Activated naive CD4-positive, alpha-beta T cell treated with anti-CD3 and anti-CD28 coated beads, Interleukin-2, amount 50 U/mL, for 72 hours (primary cell): ENCODE results near the gene CLSTN1. TPM values are rescaled to one million over a fixed set of nuclear protein-coding genes. Genes with fewer than 3 reads are reported as not detected.
A peak's percentile ranks its signal among the peaks of the same experiment; 100 is the strongest.
"Not testable (repeated sequence)": the region's sequence is repeated elsewhere in the genome, so short reads cannot be mapped to it uniquely, and the experiment has no call there.

Experiments used
- ATAC-seq, 2 donors: fragments of 150-1000 bp; cut with Tn5 transposase; 2 replicates each; pipeline ENCODE4 v1.10.0; 2021; ENCODE audit warnings: mild to moderate bottlenecking in 2 of 2, moderate library complexity in 2 of 2
- DNase-seq, 2 donors: peaks; one replicate each; pipeline ENCODE4 v3.0.0; 2021 to 2022; ENCODE audit warnings: low spot score in 2 of 2
- H3K27ac Mint-ChIP-seq, 2 donors: one replicate each; pipeline ENCODE4 v1.8.0; 2022; ENCODE audit warnings: mild to moderate bottlenecking in 2 of 2, mixed read lengths in 2 of 2
- H3K36me3 Mint-ChIP-seq, 2 donors: one replicate each; pipeline ENCODE4 v1.8.0; 2022; ENCODE audit warnings: mixed read lengths in 2 of 2
- H3K9me3 Mint-ChIP-seq, 2 donors: one replicate each; pipeline ENCODE4 v1.8.0; 2022; ENCODE audit warnings: mixed read lengths in 2 of 2
- total RNA-seq, 2 donors: library from RNA; stranded (reverse); gene quantifications; one replicate each; pipeline ENCODE4 v1.2.3, GENCODE V29; 2022

The CLSTN1 gene
- total RNA-seq, 2 donors from 2014 or later = 15.6 to 43.3 TPM

DNA sequence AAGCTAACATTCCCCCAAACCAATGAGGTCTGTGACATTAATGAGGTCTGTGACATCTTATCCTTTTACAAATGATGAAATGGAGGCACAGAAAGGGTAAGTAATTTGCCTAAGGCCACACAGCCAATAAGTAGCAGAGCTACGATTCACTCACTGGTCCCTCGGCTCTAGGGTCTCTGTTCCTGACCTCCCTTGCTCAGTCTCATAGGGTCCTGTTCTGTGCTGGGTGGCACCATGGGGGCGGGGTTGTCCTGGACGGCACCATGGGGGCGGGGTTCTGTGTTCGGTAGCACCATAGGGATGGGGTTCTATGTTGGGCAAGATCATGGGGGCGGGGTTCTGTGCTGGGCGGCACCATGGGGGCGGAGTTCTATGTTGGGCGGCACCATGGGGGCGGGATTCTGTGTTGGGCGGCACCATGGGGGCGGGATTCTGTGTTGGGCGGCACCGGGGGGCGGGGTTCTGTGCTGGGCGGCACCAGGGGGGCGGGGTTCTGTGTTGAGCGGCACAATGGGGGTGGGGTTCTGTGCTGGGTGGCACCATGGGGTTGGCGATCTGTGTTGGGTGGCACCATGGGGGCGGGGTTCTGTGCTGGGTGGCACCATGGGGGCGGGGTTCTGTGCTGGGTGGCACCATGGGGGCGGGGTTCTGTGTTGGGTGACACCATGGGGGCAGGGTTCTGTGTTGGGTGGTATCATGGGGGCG, 55.6 kb downstream of the CLSTN1 start:
- H3K36me3 Mint-ChIP-seq = peaks cover 0 to under 1% of the 10 kb centered on the region in 2 donors
- peak; percentile 16 to 20 for ATAC-seq
- no peak overlapping the region for H3K27ac Mint-ChIP-seq
- H3K9me3 Mint-ChIP-seq = no peaks in the 10 kb centered on the region
- DNase-seq = no peak

DNA sequence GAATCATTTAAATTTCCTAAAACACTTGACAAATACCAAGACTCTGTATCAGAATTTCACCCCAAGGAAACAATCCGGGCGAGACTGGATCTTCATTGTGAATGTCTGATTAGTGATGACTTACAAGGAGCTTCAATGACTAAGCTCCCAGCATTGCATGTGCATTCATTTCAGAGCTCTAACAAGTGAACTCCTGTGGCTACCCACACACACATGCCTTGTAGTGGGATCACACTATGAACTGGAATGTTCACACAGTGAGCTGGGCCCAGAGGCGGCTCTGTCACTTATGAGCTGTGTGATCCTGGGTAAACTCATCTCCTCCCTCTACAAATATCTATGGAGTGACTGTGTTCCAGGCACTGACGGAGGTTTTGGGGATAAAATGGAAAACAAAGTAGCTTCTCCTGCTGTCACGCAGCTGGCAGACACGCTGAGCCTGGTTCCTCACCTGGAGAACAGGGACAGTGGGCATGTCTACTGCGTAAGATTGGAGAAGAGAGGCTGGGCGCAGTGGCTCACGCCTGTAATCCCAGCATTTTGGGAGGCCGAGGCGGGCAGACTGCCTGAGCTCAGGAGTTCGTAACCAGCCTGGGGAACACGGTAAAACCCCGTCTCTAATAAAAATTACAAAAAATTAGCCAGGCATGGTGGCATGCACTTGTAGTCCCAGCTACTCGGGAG, 56.9 kb downstream of the CLSTN1 start:
- ATAC-seq (peak in 1 of 2 donors; percentile 26), DNase-seq (no peak)
- Mint-ChIP-seq H3K9me3 (no peaks in the 10 kb centered on the region), H3K36me3 (no peaks in the 10 kb centered on the region), H3K27ac (no peak overlapping the region)

DNA sequence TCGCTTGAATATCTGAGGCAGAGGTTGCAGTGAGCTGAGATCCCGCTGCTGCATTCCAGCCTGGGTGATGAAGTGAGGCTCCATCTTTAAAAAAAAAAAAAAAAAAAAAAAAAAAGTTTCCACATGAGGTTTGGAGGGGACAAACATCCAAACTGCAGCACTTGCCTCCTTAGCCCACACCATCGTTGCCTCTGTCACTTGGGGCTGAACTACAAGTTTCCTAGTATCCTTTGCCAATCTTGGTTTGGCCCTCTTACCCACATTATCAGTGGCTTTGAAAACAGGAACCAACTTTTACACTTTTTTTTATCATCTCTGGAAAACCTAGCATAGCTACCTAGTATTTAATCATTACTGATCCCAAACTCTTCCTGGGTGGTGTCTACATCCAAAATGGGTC, 59.2 kb downstream of the CLSTN1 start:
- Mint-ChIP-seq H3K9me3 (no peaks in the 10 kb centered on the region), H3K27ac (peak overlapping the region in 1 of 2 donors; percentile 5), H3K36me3 (no peaks in the 10 kb centered on the region)
- DNase-seq (no peak), ATAC-seq (no peak)

DNA sequence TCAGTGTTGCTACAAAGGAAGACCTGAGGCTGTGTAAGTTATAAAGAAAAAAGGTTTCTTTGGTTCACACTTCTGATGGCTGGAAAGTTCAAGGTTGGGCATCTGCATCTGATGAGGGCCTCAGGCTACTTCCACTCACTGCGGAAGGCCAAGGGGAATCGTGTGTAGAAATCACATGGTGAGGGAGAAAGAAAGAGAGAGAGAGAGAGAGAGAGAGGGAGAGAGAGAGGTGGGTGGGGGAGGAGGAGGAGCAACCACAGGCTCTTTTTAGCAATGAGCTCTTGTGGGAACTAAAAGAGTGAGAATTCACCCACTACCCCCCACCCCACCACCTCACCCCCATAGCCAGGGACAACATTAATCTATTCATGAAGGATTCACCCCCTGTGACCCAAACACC, 59.9 kb downstream of the CLSTN1 start:
- Mint-ChIP-seq H3K27ac (no peak overlapping the region), H3K36me3 (no peaks in the 10 kb centered on the region), H3K9me3 (no peaks in the 10 kb centered on the region)
- DNase-seq (no peak), ATAC-seq (no peak)

DNA sequence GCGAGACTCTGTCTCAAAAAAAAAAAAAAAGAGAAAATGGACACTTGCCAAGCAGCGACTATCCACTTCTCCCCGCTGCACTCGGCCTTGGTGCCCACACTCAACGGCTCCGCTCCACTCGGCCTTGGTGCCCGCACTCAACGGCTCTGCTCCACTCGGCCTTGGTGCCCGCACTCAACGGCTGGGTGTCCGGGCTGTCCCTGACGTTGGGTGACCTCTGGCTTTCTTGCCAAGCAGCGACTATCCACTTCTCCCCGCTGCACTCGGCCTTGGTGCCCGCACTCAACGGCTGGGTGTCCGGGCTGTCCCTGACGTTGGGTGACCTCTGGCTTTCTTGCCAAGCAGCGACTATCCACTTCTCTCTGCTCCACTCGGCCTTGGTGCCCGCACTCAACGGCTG, 61.3 kb downstream of the CLSTN1 start:
- not testable (repeated sequence) for H3K27ac Mint-ChIP-seq, ATAC-seq, H3K36me3 Mint-ChIP-seq, DNase-seq, H3K9me3 Mint-ChIP-seq

DNA sequence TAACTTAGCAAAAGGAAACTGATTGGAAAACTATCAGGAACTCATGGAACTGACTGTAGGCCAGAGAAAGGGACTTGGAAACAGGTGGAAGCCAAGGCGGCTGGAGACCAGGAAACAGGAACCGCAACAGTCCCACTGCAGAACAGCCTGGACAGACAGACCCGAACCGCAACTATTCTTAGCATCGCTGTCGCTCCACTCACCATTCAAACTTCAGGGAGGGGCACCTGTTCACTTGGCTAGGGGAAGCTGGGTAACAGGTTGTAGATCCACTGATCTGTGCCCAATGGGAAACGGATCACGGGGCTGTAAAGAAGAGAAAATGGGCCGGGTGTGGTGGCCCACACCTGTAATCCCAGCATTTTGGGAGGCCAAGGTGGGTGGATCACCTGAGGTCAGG, 61.9 kb downstream of the CLSTN1 start:
- Mint-ChIP-seq H3K9me3 (no peaks in the 10 kb centered on the region), H3K27ac (no peak overlapping the region), H3K36me3 (no peaks in the 10 kb centered on the region)
- ATAC-seq (no peak), DNase-seq (no peak)

DNA sequence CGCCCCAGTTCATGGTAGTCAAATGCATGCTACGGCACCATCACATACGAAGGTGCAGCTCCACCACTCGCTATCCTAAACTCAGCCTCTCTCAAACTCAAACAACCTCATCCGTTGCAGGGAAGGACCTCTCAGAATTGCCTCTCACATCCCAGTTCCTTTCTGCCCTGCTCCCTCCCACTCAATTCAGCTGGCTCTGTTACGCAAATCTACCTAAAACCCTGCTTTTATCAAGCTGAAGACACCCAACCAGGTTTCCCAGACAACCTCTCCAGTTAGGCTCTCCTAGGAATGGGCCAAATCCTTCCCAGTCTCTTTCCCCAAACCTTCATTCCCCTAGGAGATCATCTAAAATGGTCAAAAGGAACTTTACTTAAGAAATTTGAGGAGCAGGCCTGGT, 62.9 kb downstream of the CLSTN1 start:
- Mint-ChIP-seq H3K36me3 (no peaks in the 10 kb centered on the region), H3K9me3 (no peaks in the 10 kb centered on the region), H3K27ac (no peak overlapping the region)
- DNase-seq (no peak), ATAC-seq (no peak)

DNA sequence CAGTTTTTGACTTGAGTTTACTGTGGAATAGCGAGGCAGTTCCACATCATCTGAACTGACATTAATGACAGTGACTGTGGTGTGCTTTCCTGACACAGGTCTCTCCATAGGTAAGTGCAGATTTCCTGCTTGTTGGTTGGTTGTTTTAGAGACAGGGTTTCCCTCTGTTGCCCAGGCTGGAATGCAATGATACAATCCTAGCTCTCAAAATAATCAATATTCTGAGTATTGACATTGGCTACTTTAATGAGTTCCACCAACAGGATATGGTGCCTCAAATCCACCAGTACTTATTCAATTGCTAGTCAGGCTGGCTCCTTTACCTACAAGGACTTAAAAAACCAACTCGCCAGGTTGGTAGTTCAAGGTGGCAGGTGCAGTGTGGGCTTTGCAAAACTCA, 63.8 kb downstream of the CLSTN1 start:
- H3K9me3 Mint-ChIP-seq = no peaks in the 10 kb centered on the region
- ATAC-seq = no peak
- no peak overlapping the region for H3K27ac Mint-ChIP-seq
- no peaks in the 10 kb centered on the region for H3K36me3 Mint-ChIP-seq
- no peak for DNase-seq

DNA sequence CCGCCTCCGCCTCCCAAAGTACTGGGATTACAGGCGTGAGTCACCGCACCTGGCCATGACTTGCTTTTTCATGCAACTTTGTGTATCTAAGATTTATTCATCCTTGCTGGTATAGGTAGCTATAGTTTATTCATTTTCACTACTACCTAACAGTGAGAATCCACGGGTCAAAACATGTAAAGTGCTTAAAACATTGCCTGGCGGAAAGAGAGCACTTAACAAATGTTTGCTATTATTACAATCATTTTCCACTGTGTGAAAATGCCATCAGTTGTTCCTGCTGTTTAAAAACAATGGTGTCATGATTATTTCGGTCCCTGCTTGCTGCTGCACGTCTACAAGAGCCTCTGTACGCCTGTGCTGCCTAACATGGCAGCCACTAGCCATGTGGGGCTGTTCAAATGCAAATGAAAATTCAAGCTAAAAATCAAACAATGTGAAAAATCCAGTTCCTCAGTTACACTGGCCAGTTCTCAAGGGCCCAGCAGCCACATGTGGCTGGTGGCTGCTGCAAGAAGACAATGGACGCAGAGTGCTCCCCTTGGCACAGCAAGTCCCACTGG, 65.1 kb downstream of the CLSTN1 start:
- H3K27ac Mint-ChIP-seq = peak overlapping the region in 1 of 2 donors; percentile 32
- no peaks in the 10 kb centered on the region for H3K36me3 Mint-ChIP-seq
- DNase-seq (no peak), ATAC-seq (no peak)
- no peaks in the 10 kb centered on the region for H3K9me3 Mint-ChIP-seq

DNA sequence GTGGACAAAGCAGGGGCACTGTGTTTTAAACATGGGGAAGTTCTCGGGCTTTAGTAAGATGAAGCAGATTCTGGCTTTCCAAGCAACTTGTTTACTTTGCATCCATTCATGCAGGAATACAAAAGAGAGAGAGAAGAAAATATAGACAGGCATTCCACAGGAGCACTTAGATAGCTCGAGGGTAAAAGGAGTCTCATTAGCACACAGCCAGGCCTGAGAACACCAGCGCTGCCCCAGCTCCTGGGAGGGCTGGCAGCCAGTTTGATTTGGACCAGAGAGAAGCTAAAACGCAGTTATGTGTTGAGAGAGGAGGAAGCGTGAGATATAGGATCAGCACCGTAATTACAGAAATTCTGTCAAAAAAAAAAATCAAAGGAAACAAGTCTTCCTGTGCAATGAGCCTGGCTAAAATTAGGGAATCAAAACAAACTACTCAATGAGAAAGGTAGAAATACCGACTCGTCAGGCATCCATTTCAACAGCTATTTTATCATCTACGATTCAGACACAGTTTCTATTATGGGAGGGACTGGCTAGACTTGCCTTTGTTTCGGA, 68.2 kb downstream of the CLSTN1 start:
- DNase-seq = no peak
- H3K36me3 Mint-ChIP-seq = peaks cover 0 to 5% of the 10 kb centered on the region in 2 donors
- ATAC-seq = no peak
- peak overlapping the region in 1 of 2 donors; percentile 72 for H3K27ac Mint-ChIP-seq
- H3K9me3 Mint-ChIP-seq = no peaks in the 10 kb centered on the region

DNA sequence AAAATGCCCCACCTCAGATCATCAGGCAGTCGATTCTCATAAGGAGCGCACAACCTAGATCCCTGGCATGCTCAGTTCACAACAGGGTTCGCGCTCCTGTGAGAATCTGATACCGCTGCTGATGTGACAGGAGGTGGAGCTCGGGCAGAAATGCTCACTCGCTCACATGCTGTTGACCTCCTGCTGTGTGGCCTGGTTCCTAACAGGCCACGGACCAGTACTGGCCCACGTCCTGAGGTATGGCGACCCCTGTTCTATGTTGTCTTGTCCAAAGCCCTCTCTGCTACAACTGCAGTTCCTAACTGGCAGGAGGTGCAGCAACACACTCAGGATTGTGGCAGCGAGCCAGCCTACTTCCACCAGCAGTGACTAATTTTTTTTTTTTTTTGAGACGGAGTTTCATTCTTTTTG, 70.6 kb downstream of the CLSTN1 start:
- no peaks in the 10 kb centered on the region for H3K9me3 Mint-ChIP-seq
- ATAC-seq = no peak
- H3K27ac Mint-ChIP-seq = no peak overlapping the region
- peaks cover 0 to 5% of the 10 kb centered on the region in 2 donors for H3K36me3 Mint-ChIP-seq
- no peak for DNase-seq

DNA sequence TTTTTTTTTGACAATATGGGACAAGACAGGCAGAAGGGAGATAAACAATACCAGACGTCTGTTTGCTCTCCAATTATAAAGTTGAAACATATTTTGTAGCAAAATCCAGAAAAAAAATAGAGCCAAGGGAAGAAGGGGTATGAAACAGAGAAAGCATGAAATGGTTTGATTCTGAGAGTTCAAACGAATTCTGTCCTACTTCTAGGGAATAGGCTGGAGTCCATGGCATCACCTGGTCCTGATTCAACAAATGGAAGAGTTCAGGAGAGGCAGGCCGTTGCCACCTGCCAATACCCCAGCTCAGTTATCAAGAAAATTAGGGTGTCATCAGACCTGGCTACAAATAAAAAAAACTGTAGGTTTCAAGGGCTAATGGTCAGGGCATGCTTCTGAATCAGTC, 71.8 kb downstream of the CLSTN1 start:
- H3K36me3 Mint-ChIP-seq = peaks cover 0 to 5% of the 10 kb centered on the region in 2 donors
- no peaks in the 10 kb centered on the region for H3K9me3 Mint-ChIP-seq
- ATAC-seq (no peak), DNase-seq (no peak)
- peak overlapping the region in 1 of 2 donors; percentile 7 for H3K27ac Mint-ChIP-seq

DNA sequence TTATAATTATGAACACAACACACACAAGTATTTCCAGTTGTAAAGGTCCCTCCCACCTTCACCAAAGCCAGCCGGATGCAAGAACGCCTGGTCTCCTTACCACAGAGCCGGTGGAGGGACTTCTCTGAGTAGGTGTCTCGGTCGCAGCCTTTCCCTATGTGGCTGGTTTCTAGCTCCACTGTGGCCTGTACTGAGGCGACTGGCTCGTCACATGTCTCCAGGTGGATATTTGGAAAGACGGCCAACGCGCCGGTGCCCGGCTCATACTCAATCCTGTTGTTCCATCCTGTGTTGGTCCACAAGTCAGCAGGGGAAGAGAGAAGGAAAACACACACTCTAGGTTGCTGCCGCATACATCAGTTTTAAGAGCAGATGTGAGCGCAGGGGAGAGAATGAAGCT, 74.4 kb downstream of the CLSTN1 start:
- H3K9me3 Mint-ChIP-seq = no peaks in the 10 kb centered on the region
- DNase-seq (no peak), ATAC-seq (no peak)
- H3K36me3 Mint-ChIP-seq = peaks cover 0 to 5% of the 10 kb centered on the region in 2 donors
- peak overlapping the region in 1 of 2 donors; percentile 55 for H3K27ac Mint-ChIP-seq

DNA sequence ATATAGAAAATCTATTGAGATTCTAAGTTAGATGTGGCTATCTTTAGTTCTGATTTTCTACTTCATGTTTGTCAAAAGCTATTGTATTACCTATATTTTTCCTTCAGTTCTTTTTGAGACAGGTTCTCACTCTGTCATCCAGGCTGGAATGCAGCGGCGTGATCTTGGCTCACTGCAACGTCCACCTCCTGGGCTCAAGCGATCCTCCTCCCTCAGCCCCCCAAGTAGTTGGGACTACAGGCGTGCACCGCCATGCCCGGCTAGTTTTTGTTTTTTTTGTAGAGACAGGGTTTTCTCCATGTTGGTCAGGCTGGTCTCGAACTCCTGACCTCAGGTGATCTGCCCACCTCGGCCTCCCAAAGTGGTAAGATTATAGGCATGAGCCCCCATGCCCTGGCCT, 75.4 kb downstream of the CLSTN1 start:
- ATAC-seq, DNase-seq, H3K27ac Mint-ChIP-seq, H3K36me3 Mint-ChIP-seq, H3K9me3 Mint-ChIP-seq: not testable (repeated sequence)

DNA sequence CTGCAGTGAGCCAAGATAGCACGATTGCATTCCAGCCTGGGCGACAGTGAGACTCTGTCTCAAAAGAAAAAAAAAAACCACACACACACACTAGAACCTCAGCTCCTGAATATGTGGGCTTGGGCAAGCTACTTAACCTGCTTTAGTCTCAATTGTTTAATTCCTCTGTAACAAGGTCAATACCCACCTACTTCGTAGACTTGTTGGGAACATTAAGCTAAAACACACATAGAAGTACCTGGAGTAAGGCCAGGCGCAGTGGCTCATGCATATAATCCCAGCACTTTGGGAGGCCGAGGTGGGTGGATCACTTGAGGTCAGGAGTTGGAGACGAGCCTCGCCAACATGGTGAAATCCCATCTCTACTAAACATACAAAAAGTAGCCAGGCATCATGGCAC, 77.1 kb downstream of the CLSTN1 start:
- ATAC-seq (no peak), DNase-seq (no peak)
- Mint-ChIP-seq H3K9me3 (no peaks in the 10 kb centered on the region), H3K36me3 (peaks cover 0 to 5% of the 10 kb centered on the region in 2 donors), H3K27ac (no peak overlapping the region)

DNA sequence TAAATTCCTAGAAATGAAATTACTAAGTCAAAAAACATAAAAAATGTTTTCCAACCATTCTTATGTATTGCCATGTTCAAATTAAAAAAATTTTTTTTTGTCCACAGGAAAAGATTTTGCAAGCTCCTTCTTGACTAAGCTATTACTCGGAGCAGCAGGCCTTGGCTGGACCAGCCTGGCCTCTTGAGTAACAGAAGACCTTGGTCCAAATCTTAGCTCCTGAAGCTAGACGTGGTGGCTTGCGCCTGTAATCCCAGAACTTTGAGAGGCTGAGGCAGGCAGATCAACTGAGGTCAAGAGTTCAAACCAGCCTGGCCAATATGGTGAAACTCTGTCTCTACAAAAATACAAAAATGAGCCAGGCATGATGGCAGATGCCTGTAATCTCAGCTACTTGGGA, 77.6 kb downstream of the CLSTN1 start:
- peaks cover 0 to under 1% of the 10 kb centered on the region in 2 donors for H3K36me3 Mint-ChIP-seq
- no peak for ATAC-seq

DNA sequence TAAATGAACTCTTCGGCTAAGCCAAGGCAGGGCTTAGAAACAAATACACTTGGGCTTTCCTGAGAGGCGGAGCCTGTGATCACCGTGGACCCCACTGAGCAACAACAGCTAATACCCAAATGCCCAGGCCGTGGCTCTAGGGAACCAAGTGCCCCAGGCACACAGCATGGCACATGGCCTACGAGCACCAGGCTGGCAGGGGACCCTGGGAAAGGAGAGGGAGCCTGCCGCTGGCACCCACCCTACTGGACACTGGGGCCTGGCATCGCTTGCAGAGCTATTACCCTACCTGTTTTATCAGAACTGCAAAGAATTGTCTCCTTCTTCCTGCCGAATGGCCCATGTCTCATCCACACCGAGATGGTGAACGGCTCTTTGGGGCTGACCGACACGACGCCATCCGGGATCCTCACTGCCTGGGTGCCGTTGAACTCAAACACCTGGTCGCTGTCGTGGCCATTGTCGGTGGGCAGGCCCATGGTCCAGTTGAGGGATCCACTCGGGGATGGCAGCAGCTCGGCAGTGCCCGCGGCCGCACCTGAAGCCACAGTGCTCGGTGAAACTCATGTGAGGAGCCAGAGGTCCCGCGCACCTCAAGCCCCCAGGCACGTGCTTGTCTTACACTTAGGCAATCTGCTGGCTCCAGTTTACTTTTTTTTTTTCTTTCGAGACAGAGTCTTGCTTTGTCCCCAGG, 79.5 kb downstream of the CLSTN1 start:
- DNase-seq (no peak), ATAC-seq (no peak)
- H3K36me3 Mint-ChIP-seq = no peaks in the 10 kb centered on the region
- H3K27ac Mint-ChIP-seq = no peak overlapping the region
- H3K9me3 Mint-ChIP-seq = no peaks in the 10 kb centered on the region

More for the DNA sequence above, 77.6 kb downstream of the CLSTN1 start:
- DNase-seq = no peak
- H3K27ac Mint-ChIP-seq = no peak overlapping the region
- no peaks in the 10 kb centered on the region for H3K9me3 Mint-ChIP-seq
